Fibroblast of skin of left biceps (primary cell): ENCODE data around the gene MYT1.
"Not testable (repeated sequence)": the region's sequence is repeated elsewhere in the genome, so short reads cannot be mapped to it uniquely, and the experiment has no call there.

Experiments used
- DNase-seq, 2 experiments: peaks; one replicate each; pipeline ENCODE4 v3.0.0-alpha.2; 2013; ENCODE audit warnings: low read depth in 2 of 2

The MYT1 gene

GRCh38 chr20:64164123-64164836, at the start of gene MYT1:
Gene MYT1, plus strand, starts transcription at chr20:64164452. Its CDS starts 34,410 bp downstream, at chr20:64198862.
- DNase-seq = no peak

GRCh38 chr20:64115171-64115911, 48.9 kb upstream of the MYT1 start:
- no peak for DNase-seq

- no peak for DNase-seq
These were observed 48.2 kb upstream of the MYT1 start for GRCh38 chr20:64116016-64116415.

GRCh38 chr20:64116541-64117431, 47.5 kb upstream of the MYT1 start:
- DNase-seq = no peak

GRCh38 chr20:64117432-64117777, 46.8 kb upstream of the MYT1 start:
- DNase-seq = not testable (repeated sequence)

- no peak for DNase-seq
These were observed 45.0 kb upstream of the MYT1 start for GRCh38 chr20:64119301-64119680.

- no peak for DNase-seq
These were observed 44.4 kb upstream of the MYT1 start for GRCh38 chr20:64119681-64120341.

- no peak for DNase-seq
These were observed 42.7 kb upstream of the MYT1 start for GRCh38 chr20:64121586-64121985.

- DNase-seq = not testable (repeated sequence)
These were observed 41.3 kb upstream of the MYT1 start for GRCh38 chr20:64122927-64123326.

- DNase-seq = not testable (repeated sequence)
These were observed 40.7 kb upstream of the MYT1 start for GRCh38 chr20:64123517-64123916.

GRCh38 chr20:64129146-64129782, 35.0 kb upstream of the MYT1 start:
- no peak for DNase-seq

- no peak for DNase-seq
These were observed 34.0 kb upstream of the MYT1 start for GRCh38 chr20:64130271-64130670.

GRCh38 chr20:64130876-64131275, 33.4 kb upstream of the MYT1 start:
- no peak for DNase-seq

GRCh38 chr20:64131406-64131805, 32.8 kb upstream of the MYT1 start:
- DNase-seq = no peak

GRCh38 chr20:64133951-64134407, 30.3 kb upstream of the MYT1 start:
- DNase-seq = no peak

- DNase-seq = not testable (repeated sequence)
These were observed 29.5 kb upstream of the MYT1 start for GRCh38 chr20:64134744-64135143.

- DNase-seq = no peak
These were observed 28.1 kb upstream of the MYT1 start for GRCh38 chr20:64136004-64136710.

GRCh38 chr20:64137598-64138031, 26.6 kb upstream of the MYT1 start:
- no peak for DNase-seq

GRCh38 chr20:64138276-64138815, 25.9 kb upstream of the MYT1 start:
- no peak for DNase-seq
